ENCODE data around the gene SPATA17. TPM values are rescaled to one million over a fixed set of nuclear protein-coding genes. Genes with fewer than 3 reads are reported as not detected.

SPATA17 gene
- total and polyA plus RNA-seq, 10 of the 15 experiments (the other 5 are each of a cell fraction or from before 2014, with no cell fraction given) = 0.08 to 0.27 (median 0.11) TPM; not detected in 6

GRCh38 chr1:217627431-217627830 lies 3.7 kb upstream of the SPATA17 start:
- DNase-seq (ENCODE audit: low read depth, low spot score) (no peak), ATAC-seq (no peak), FAIRE-seq (no peak)
- POLR2A ChIA-PET = no interaction called here
- Histone ChIP-seq H3K9ac (ENCODE audit: control insufficient read depth, insufficient read depth, low read length) (no peak overlapping the region), H3K9me3 (replicated peaks; ENCODE audit: control insufficient read depth, insufficient read depth, low read length) (no peaks in the 10 kb centered on the region), H3K4me3 (no peak overlapping the region), H3K79me2 (ENCODE audit: control insufficient read depth, insufficient read depth, low read length) (peaks cover 12% of the 10 kb centered on the region), H3K36me3 (ENCODE audit: control insufficient read depth in 2 of 2, insufficient read depth in 2 of 2, low read length in 1 of 2) (no peaks in the 10 kb centered on the region), H3K27ac (ENCODE audit: control insufficient read depth, insufficient read depth) (no peak overlapping the region), H2AFZ (ENCODE audit: control insufficient read depth, low read depth, low read length) (no peak overlapping the region), H4K20me1 (ENCODE audit: control insufficient read depth, insufficient read depth) (no peaks in the 10 kb centered on the region), H3K27me3 (replicated peaks in 1 of 2; ENCODE audit: control insufficient read depth in 2 of 2, insufficient read depth in 2 of 2, low read length in 1 of 2) (no peaks in the 10 kb centered on the region), H3K4me2 (ENCODE audit: control insufficient read depth, insufficient read depth) (no peak overlapping the region; the same call in 1 of the 2 replicates), H3K4me1 (ENCODE audit: control insufficient read depth, insufficient read depth, low read length) (peaks cover 9% of the 10 kb centered on the region)
- intact Hi-C loops (cut with micrococcal nuclease; ENCODE audit: unreplicated experiment) (no loop called here), in situ Hi-C loops (cut with MboI) (no loop called here)
- no TSS peak for BruUV-seq (replicated peaks)
- RAD21 ChIA-PET (ENCODE audit: unreplicated experiment) = no interaction called here
- TF ChIP-seq ZBTB4 (CRISPR knock-in tag; IDR thresholded peaks at IDR 0.05) (no peak), EGR1 (IDR thresholded peaks at IDR 0.05; ENCODE audit: borderline replicate concordance in 1 of 2, low read depth in 2 of 2, low read length in 2 of 2) (no peak), MTA3 (IDR thresholded peaks at IDR 0.05; ENCODE audit: borderline replicate concordance, low read length) (no peak), CBX5 (IDR thresholded peaks at IDR 0.05; ENCODE audit: low read depth) (no peak), ZNF217 (IDR thresholded peaks at IDR 0.05) (no peak), IRF3 (IDR thresholded peaks at IDR 0.05) (no peak), MYB (IDR thresholded peaks at IDR 0.05; ENCODE audit: borderline replicate concordance, low read depth, low read length) (no peak), FOXK2 (IDR thresholded peaks at IDR 0.05) (no peak), ZBED1 (IDR thresholded peaks at IDR 0.05; ENCODE audit: borderline replicate concordance) (no peak), SMAD5 (IDR thresholded peaks at IDR 0.05; ENCODE audit: low read depth) (no peak), SUZ12 (IDR thresholded peaks at IDR 0.05; ENCODE audit: unreplicated experiment) (no peak), ETV6 (conservative IDR thresholded peaks at IDR 0.05 in 1 of 2, IDR thresholded peaks at IDR 0.05 in 1 of 2; ENCODE audit: borderline replicate concordance in 1 of 2, low read depth in 1 of 2) (no peak)
- WGBS (ENCODE audit: insufficient coverage, insufficient replicate concordance, low lambda C conversion rate, missing lambda C conversion rate) = 68% methylated on average over 3 of the region's 3 CpGs
- CTCF ChIA-PET = no interaction called here
- SMC1A ChIA-PET (ENCODE audit: uncharacterized antibody, unreplicated experiment) = interaction anchor here (0.6 to 1.4 kb wide), 3 partner anchors 9 to 132 kb away, joined by 3 to 4 read pairs (median 4); no protein-coding TSS in a partner anchor

All from GM12878 (cell line).